AG04449 (cell line): ENCODE measurements around the gene MAPK14.

Experiments used
- CTCF ChIA-PET: fragments of 350-600 bp; formaldehyde crosslinking; extraction: SDS; loops from one replicate; lab custom pipeline; 2021; ENCODE audit warnings: antibody characterized with exemption; lab: Yijun Ruan, JAX
- POLR2A ChIA-PET: fragments of 400-600, 350-600 bp; formaldehyde crosslinking; extraction: SDS; loops from one replicate; lab custom pipeline; 2020; ENCODE audit warnings: antibody characterized with exemption, inconsistent platforms; lab: Yijun Ruan, JAX
- DNase-seq: peaks from one replicate; pipeline ENCODE4 v3.0.0-alpha.2; 2010; ENCODE audit warnings: low read depth, low spot score
- H3K4me3 ChIP-seq: 2 replicates; pipeline ENCODE4 v1.5.1; 2011; ENCODE audit warnings: low read depth, mild to moderate bottlenecking, control low read depth, low read length
- CTCF ChIP-seq: IDR thresholded peaks from one replicate; pipeline ENCODE4 v1.5.1; 2011; ENCODE audit warnings: mild to moderate bottlenecking, moderate library complexity, low read length, control low read depth, inconsistent platforms; ENCODE audit not compliant: insufficient read depth; ENCODE audit errors: missing control alignments

The MAPK14 gene

GRCh38 chr6:36119209-36119608 is 91.6 kb downstream of the MAPK14 start:
- no peak for DNase-seq
- ChIA-PET CTCF (interaction anchor here (1.7 to 1.8 kb wide), 2 partner anchors 22 to 24 kb away, joined by 5 to 6 read pairs; no protein-coding TSS in a partner anchor), POLR2A (no interaction called here)
- no peak overlapping the region for H3K4me3 ChIP-seq
- TF ChIP-seq CTCF: no peak

- no peak overlapping the region for H3K4me3 ChIP-seq
- TF ChIP-seq CTCF: no peak
- POLR2A ChIA-PET: no interaction called here
- no peak for DNase-seq
- CTCF ChIA-PET: interaction anchor here (1.8 to 4.5 kb wide), 5 partner anchors 12 to 241 kb away, joined by 5 to 33 read pairs (median 16); partner anchors contain the start of gene MAPK14
These were observed 92.4 kb downstream of the MAPK14 start for GRCh38 chr6:36120018-36120417.

- ChIA-PET POLR2A (no interaction called here), CTCF (interaction anchor here (1.0 to 5.0 kb wide), 9 partner anchors 9 to 240 kb away, joined by 3 to 33 read pairs (median 10); partner anchors contain the start of gene MAPK14)
- DNase-seq: no peak
- no peak overlapping the region for H3K4me3 ChIP-seq
- no peak for TF ChIP-seq CTCF
These were observed 92.9 kb downstream of the MAPK14 start for GRCh38 chr6:36120539-36120938.

- TF ChIP-seq CTCF: no peak
These were observed 93.6 kb downstream of the MAPK14 start for GRCh38 chr6:36120979-36121786.

GRCh38 chr6:36121787-36122494 is 94.3 kb downstream of the MAPK14 start:
- POLR2A ChIA-PET: no interaction called here
- no peak for DNase-seq
- no peak for TF ChIP-seq CTCF
- H3K4me3 ChIP-seq: no peak overlapping the region
- CTCF ChIA-PET: interaction anchor here (0.9 to 5.0 kb wide), 15 partner anchors 10 to 239 kb away, joined by 3 to 33 read pairs (median 4); partner anchors contain the start of gene MAPK14

More at GRCh38 chr6:36120979-36121786, 93.6 kb downstream of the MAPK14 start:
- POLR2A ChIA-PET: no interaction called here
- CTCF ChIA-PET: interaction anchor here (1.0 to 5.0 kb wide), 14 partner anchors 9 to 240 kb away, joined by 3 to 33 read pairs (median 5); partner anchors contain the start of gene MAPK14
- no peak overlapping the region for H3K4me3 ChIP-seq
- no peak for DNase-seq
